Adrenal gland (tissue), 5 donors: Measurements from ENCODE around the gene SIGLEC1.

Source experiments
- CTCF ChIP-seq, 6 experiments: fragments of 450-650 bp in 4 of 6; fragments of 200-600 bp in 2 of 6; sonication (generic) in 1 of 6; IDR thresholded peaks; 1 replicate in 5 of 6; 2 replicates in 1 of 6; pipeline versions ENCODE4 v1.5.1 to v1.8.0; 2016 to 2021; ENCODE audit warnings: antibody characterized with exemption in 6 of 6, mild to moderate bottlenecking in 2 of 6, moderate library complexity in 1 of 6
- POLR2A ChIP-seq, 2 donors: fragments of 450-650 bp; IDR thresholded peaks; one replicate each; pipeline ENCODE4 v1.6.1; 2017; ENCODE audit warnings: antibody characterized with exemption in 2 of 2, mild to moderate bottlenecking in 2 of 2, moderate library complexity in 1 of 2
- donor health status: DM: no; HTN: no; CAD: no.

GRCh38 chr20:3752386-3752759 is 40.0 kb upstream of the SIGLEC1 start:
- TF ChIP-seq POLR2A (IDR thresholded peaks at IDR 0.05) (no peak), CTCF (IDR thresholded peaks at IDR 0.05) (no peak)
